Keratinocyte (primary cell): ENCODE measurements around the gene CD200R1.

Experiments
- CTCF ChIP-seq, 3 experiments: IDR thresholded peaks in 1 of 3; conservative IDR thresholded peaks in 1 of 3; optimal IDR thresholded peaks in 1 of 3; 2 replicates in 2 of 3; 3 replicates in 1 of 3; pipeline versions ENCODE3 to v1.5.1; 2011; ENCODE audit warnings: low read length in 3 of 3, mild to moderate bottlenecking in 3 of 3, moderate library complexity in 2 of 3, control low read depth in 1 of 3, inconsistent platforms in 1 of 3; ENCODE audit not compliant: insufficient read depth in 2 of 3; ENCODE audit errors: extremely low read depth in 1 of 3
- EZH2 ChIP-seq: IDR thresholded peaks from one replicate; pipeline ENCODE4 v1.6.1; 2012; ENCODE audit warnings: inconsistent platforms, mild to moderate bottlenecking, low read length, moderate library complexity

- TF ChIP-seq CTCF (optimal IDR thresholded peaks at IDR 0.05 in 1 of 3, IDR thresholded peaks at IDR 0.05 in 1 of 3, conservative IDR thresholded peaks at IDR 0.05 in 1 of 3; ENCODE audit: extremely low read depth in 1 of 3, insufficient read depth in 2 of 3, low read length in 3 of 3) (no peak), EZH2 (no peak)
Observed at GRCh38 chr3:112948346-112948838, 26.5 kb downstream of the CD200R1 start.
